HepG2 (cell line): Measurements from ENCODE around the gene UCK2. TPM values are rescaled to one million over a fixed set of nuclear protein-coding genes. Genes with fewer than 3 reads are reported as not detected.

Source experiments
- BCL6 ChIP-seq: IDR thresholded peaks from 2 replicates; pipeline ENCODE4 v1.6.1; 2016; ENCODE audit warnings: missing genetic modification reagents, missing compliant biosample characterization
- CEBPG ChIP-seq: IDR thresholded peaks from 2 replicates; pipeline ENCODE4 v1.6.1; 2016
- ERF ChIP-seq: IDR thresholded peaks from 2 replicates; pipeline ENCODE4 v1.6.1; 2018; ENCODE audit warnings: missing biosample characterization, missing genetic modification reagents
- FOXA3 ChIP-seq: IDR thresholded peaks from 2 replicates; pipeline ENCODE4 v1.6.1; 2016; ENCODE audit warnings: missing genetic modification reagents, missing compliant biosample characterization
- FOXJ3 ChIP-seq: sonication (generic); formaldehyde crosslinking; IDR thresholded peaks from 2 replicates; pipeline ENCODE4 v1.4.0; 2020; ENCODE audit warnings: missing genetic modification reagents, mild to moderate bottlenecking, borderline replicate concordance
- GATAD2A ChIP-seq: IDR thresholded peaks from 2 replicates; pipeline ENCODE4 v1.6.1; 2016
- HIVEP1 ChIP-seq: sonication (generic); formaldehyde crosslinking; IDR thresholded peaks from 2 replicates; pipeline ENCODE4 v1.4.0; 2020; ENCODE audit warnings: mild to moderate bottlenecking, missing genetic modification reagents
- IRF2 ChIP-seq: IDR thresholded peaks from 2 replicates; pipeline ENCODE4 v1.6.1; 2018; ENCODE audit warnings: missing genetic modification reagents, missing compliant biosample characterization
- KMT2B ChIP-seq: IDR thresholded peaks from 2 replicates; pipeline ENCODE4 v1.6.1; 2016; ENCODE audit warnings: missing genetic modification reagents, missing compliant biosample characterization
- MTA1 ChIP-seq: sonication (generic); formaldehyde crosslinking; IDR thresholded peaks from 2 replicates; pipeline ENCODE4 v1.4.0; 2020; ENCODE audit warnings: missing genetic modification reagents, mild to moderate bottlenecking, borderline replicate concordance
- NR2F2 ChIP-seq: IDR thresholded peaks from 2 replicates; pipeline ENCODE4 v1.6.1; 2012; ENCODE audit warnings: low read depth, inconsistent platforms, borderline replicate concordance
- PHF20 ChIP-seq: sonication (generic); formaldehyde crosslinking; IDR thresholded peaks from 2 replicates; pipeline ENCODE4 v1.5.0; 2020; ENCODE audit warnings: mild to moderate bottlenecking, missing genetic modification reagents
- PHF21A ChIP-seq: sonication (generic); formaldehyde crosslinking; IDR thresholded peaks from 2 replicates; pipeline ENCODE4 v1.5.0; 2020; ENCODE audit warnings: mild to moderate bottlenecking, missing genetic modification reagents
- PTBP1 ChIP-seq: fragments of 200-400 bp; formaldehyde crosslinking; IDR thresholded peaks from 2 replicates; pipeline ENCODE4 v1.6.1; 2018; ENCODE audit warnings: low read length, low read depth; ENCODE audit not compliant: poor library complexity, severe bottlenecking
- RORA ChIP-seq: sonication (generic); formaldehyde crosslinking; IDR thresholded peaks from 2 replicates; pipeline ENCODE4 v1.5.0; 2020; ENCODE audit warnings: mild to moderate bottlenecking, missing genetic modification reagents, moderate library complexity
- SAP130 ChIP-seq: IDR thresholded peaks from 2 replicates; pipeline ENCODE4 v1.6.1; 2016; ENCODE audit warnings: low read depth
- TOPORS ChIP-seq: sonication (generic); formaldehyde crosslinking; IDR thresholded peaks from 2 replicates; pipeline ENCODE4 v1.8.0; 2023; ENCODE audit warnings: mild to moderate bottlenecking, missing genetic modification reagents
- ZNF431 ChIP-seq: sonication (generic); formaldehyde crosslinking; IDR thresholded peaks from 2 replicates; pipeline ENCODE4 v1.9.0; 2022; ENCODE audit warnings: missing genetic modification reagents, low read depth, mild to moderate bottlenecking, borderline replicate concordance
- ZNF687 ChIP-seq: sonication (generic); formaldehyde crosslinking; IDR thresholded peaks from 2 replicates; pipeline ENCODE4 v1.5.1; 2020; ENCODE audit warnings: mild to moderate bottlenecking, missing genetic modification reagents, moderate library complexity
- ZNF724P ChIP-seq: sonication (generic); formaldehyde crosslinking; IDR thresholded peaks from 2 replicates; pipeline ENCODE4 v1.8.0; 2022; ENCODE audit warnings: missing genetic modification reagents, borderline replicate concordance
- polyA plus RNA-seq, 8 experiments: library from polyadenylated mRNA; depleted of rRNA in 3 of 8; stranded (reverse) in 7 of 8; unstranded in 1 of 8; fragments of >200 nt; fragmentation: Illumina TruSeq in 4 of 8; extraction: Trizol in 4 of 8; gene quantifications; 2 replicates each; pipeline versions ENCODE4 v1.2.1 to v1.2.3, GENCODE V29; 2011 to 2016; ENCODE audit warnings: low read depth in 4 of 8, missing spikeins in 1 of 8, mixed read lengths in 1 of 8; ENCODE audit not compliant: insufficient read depth in 1 of 8
- total RNA-seq, 5 experiments: library from RNA; depleted of rRNA; stranded (reverse); fragments of >200 nt; fragmentation: Illumina TruSeq; extraction: Trizol; gene quantifications; 2 replicates each; pipeline ENCODE4 v1.2.3, GENCODE V29; 2016; ENCODE audit warnings: low read depth in 1 of 5
- TF ChIP-seq, protein P1 (sequence below): sonication (generic); formaldehyde crosslinking; conservative IDR thresholded peaks from 2 replicates; pipeline ENCODE4 v1.4.0; 2020; ENCODE audit warnings: missing genetic modification reagents
- TF ChIP-seq, protein P2 (sequence below): sonication (generic); formaldehyde crosslinking; conservative IDR thresholded peaks from 2 replicates; pipeline ENCODE4 v1.4.0; 2020; ENCODE audit warnings: mild to moderate bottlenecking, missing genetic modification reagents, moderate library complexity

Gene UCK2
- total and polyA plus RNA-seq, 2 of the 13 experiments (the other 11 are each of a cell fraction or from before 2014, with no cell fraction given) = 64.3 to 78.0 TPM

- TF ChIP-seq MTA1 (CRISPR knock-in tag) = 0 out of 2 replicates have a peak, but pooled peaks have one; percentile 25
- 0 out of 2 replicates have a peak, but pooled peaks have one; percentile 31 for TF ChIP-seq ERF (CRISPR knock-in tag)
- TF ChIP-seq RORA (CRISPR knock-in tag) = 0 out of 2 replicates have a peak, but pooled peaks have one; percentile 64
- TF ChIP-seq, protein P1, sequence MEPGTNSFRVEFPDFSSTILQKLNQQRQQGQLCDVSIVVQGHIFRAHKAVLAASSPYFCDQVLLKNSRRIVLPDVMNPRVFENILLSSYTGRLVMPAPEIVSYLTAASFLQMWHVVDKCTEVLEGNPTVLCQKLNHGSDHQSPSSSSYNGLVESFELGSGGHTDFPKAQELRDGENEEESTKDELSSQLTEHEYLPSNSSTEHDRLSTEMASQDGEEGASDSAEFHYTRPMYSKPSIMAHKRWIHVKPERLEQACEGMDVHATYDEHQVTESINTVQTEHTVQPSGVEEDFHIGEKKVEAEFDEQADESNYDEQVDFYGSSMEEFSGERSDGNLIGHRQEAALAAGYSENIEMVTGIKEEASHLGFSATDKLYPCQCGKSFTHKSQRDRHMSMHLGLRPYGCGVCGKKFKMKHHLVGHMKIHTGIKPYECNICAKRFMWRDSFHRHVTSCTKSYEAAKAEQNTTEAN (CRISPR knock-in tag) = 0 out of 2 replicates have a peak, but pooled peaks have one; percentile 43
- peak; percentile 32; the same call in 1 of the 2 replicates for TF ChIP-seq NR2F2
- TF ChIP-seq, protein P2, sequence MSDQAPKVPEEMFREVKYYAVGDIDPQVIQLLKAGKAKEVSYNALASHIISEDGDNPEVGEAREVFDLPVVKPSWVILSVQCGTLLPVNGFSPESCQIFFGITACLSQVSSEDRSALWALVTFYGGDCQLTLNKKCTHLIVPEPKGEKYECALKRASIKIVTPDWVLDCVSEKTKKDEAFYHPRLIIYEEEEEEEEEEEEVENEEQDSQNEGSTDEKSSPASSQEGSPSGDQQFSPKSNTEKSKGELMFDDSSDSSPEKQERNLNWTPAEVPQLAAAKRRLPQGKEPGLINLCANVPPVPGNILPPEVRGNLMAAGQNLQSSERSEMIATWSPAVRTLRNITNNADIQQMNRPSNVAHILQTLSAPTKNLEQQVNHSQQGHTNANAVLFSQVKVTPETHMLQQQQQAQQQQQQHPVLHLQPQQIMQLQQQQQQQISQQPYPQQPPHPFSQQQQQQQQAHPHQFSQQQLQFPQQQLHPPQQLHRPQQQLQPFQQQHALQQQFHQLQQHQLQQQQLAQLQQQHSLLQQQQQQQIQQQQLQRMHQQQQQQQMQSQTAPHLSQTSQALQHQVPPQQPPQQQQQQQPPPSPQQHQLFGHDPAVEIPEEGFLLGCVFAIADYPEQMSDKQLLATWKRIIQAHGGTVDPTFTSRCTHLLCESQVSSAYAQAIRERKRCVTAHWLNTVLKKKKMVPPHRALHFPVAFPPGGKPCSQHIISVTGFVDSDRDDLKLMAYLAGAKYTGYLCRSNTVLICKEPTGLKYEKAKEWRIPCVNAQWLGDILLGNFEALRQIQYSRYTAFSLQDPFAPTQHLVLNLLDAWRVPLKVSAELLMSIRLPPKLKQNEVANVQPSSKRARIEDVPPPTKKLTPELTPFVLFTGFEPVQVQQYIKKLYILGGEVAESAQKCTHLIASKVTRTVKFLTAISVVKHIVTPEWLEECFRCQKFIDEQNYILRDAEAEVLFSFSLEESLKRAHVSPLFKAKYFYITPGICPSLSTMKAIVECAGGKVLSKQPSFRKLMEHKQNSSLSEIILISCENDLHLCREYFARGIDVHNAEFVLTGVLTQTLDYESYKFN (CRISPR knock-in tag) = peak; percentile 91
- no peak for TF ChIP-seq PHF20 (CRISPR knock-in tag)
- TF ChIP-seq ZNF687 (CRISPR knock-in tag) = peak; percentile 41
- no peak for TF ChIP-seq TOPORS (CRISPR knock-in tag)
- peak; percentile 62; the same call in 1 of the 2 replicates for TF ChIP-seq ZNF431 (CRISPR knock-in tag)
- peak; percentile 78 for TF ChIP-seq PHF21A (CRISPR knock-in tag)
- TF ChIP-seq HIVEP1 (CRISPR knock-in tag) = no peak
- peak; percentile 56 for TF ChIP-seq GATAD2A
- no peak for TF ChIP-seq PTBP1
- no peak for TF ChIP-seq KMT2B
- TF ChIP-seq IRF2 = 0 out of 2 replicates have a peak, but pooled peaks have one; percentile 32
- TF ChIP-seq FOXJ3 = peak; percentile 41; the same call in 1 of the 2 replicates
- peak; percentile 46 for TF ChIP-seq BCL6 (CRISPR knock-in tag)
- no peak for TF ChIP-seq ZNF724P (CRISPR knock-in tag)
- peak; percentile 36 for TF ChIP-seq SAP130 (CRISPR knock-in tag)
- 0 out of 2 replicates have a peak, but pooled peaks have one; percentile 4 for TF ChIP-seq CEBPG (CRISPR knock-in tag)
- peak; percentile 19; the same call in 1 of the 2 replicates for TF ChIP-seq FOXA3
These were observed 77.5 kb downstream of the UCK2 start (continued) for GRCh38 chr1:165904948-165905347.
